ENCODE results near the gene LYZL4. TPM values are rescaled to one million over a fixed set of nuclear protein-coding genes. Genes with fewer than 3 reads are reported as not detected.

The LYZL4 gene
- total and polyA plus RNA-seq, 4 donors = not detected

DNA sequence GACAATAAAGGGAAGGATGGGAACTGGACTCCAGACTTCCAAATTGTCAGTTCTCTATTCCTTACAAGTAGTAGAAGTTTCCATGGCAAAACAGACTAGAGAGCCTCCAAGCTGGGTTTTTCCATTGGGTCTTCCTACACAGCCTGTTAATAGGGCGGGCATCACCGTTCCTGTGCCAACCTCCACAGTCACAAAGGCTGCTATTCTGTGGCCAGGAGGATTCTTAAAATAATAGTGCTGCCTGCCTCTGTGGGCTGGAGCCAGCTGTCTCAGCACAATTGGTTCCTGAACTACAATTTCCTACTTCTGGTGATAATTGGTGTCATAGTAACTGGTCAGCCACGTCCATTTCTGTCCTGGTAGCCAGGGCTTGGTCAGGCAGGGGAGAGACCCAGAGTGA lies 38.6 kb downstream of the LYZL4 start:
- Histone ChIP-seq H3K9ac (ENCODE audit: low read depth in 1 of 2, low read length in 2 of 2) (no peak overlapping the region), H3K36me3 (ENCODE audit: control insufficient read depth in 4 of 4, insufficient read depth in 3 of 4, low read depth in 1 of 4, low read length in 3 of 4) (no peaks in the 10 kb centered on the region), H3K4me3 (ENCODE audit: low read depth in 1 of 3, low read length in 3 of 3) (no peak overlapping the region), H3K9me3 (ENCODE audit: control insufficient read depth in 4 of 4, low read length in 3 of 4) (no peaks in the 10 kb centered on the region), H3K27me3 (ENCODE audit: control insufficient read depth in 4 of 4, insufficient read depth in 4 of 4, low read length in 3 of 4) (no peaks in the 10 kb centered on the region), H3K4me1 (ENCODE audit: control insufficient read depth in 4 of 4, insufficient read depth in 4 of 4, low read length in 3 of 4) (no peaks in the 10 kb centered on the region), H3K27ac (ENCODE audit: low read depth in 1 of 2, low read length in 2 of 2) (no peak overlapping the region)
- WGBS = 71% methylated on average over 3 of the region's 3 CpGs
- no peak for DNase-seq (ENCODE audit: low spot score)
- TF ChIP-seq NR2F2 (IDR thresholded peaks at IDR 0.05) (no peak), HNF4G (IDR thresholded peaks at IDR 0.05) (no peak), TAF1 (conservative IDR thresholded peaks at IDR 0.05) (no peak), YY1 (IDR thresholded peaks at IDR 0.05) (no peak), FOXA1 (IDR thresholded peaks at IDR 0.05) (no peak), GABPA (IDR thresholded peaks at IDR 0.05 in 1 of 2, conservative IDR thresholded peaks at IDR 0.05 in 1 of 2) (no peak), RXRA (IDR thresholded peaks at IDR 0.05) (no peak), JUND (IDR thresholded peaks at IDR 0.05) (no peak), SP1 (IDR thresholded peaks at IDR 0.05) (no peak), HNF4A (conservative IDR thresholded peaks at IDR 0.05) (no peak), RAD21 (IDR thresholded peaks at IDR 0.05) (no peak), EGR1 (IDR thresholded peaks at IDR 0.05; ENCODE audit: low read depth in 2 of 2) (no peak), FOXA2 (IDR thresholded peaks at IDR 0.05) (no peak)
- TF ChIP-seq, protein P1, sequence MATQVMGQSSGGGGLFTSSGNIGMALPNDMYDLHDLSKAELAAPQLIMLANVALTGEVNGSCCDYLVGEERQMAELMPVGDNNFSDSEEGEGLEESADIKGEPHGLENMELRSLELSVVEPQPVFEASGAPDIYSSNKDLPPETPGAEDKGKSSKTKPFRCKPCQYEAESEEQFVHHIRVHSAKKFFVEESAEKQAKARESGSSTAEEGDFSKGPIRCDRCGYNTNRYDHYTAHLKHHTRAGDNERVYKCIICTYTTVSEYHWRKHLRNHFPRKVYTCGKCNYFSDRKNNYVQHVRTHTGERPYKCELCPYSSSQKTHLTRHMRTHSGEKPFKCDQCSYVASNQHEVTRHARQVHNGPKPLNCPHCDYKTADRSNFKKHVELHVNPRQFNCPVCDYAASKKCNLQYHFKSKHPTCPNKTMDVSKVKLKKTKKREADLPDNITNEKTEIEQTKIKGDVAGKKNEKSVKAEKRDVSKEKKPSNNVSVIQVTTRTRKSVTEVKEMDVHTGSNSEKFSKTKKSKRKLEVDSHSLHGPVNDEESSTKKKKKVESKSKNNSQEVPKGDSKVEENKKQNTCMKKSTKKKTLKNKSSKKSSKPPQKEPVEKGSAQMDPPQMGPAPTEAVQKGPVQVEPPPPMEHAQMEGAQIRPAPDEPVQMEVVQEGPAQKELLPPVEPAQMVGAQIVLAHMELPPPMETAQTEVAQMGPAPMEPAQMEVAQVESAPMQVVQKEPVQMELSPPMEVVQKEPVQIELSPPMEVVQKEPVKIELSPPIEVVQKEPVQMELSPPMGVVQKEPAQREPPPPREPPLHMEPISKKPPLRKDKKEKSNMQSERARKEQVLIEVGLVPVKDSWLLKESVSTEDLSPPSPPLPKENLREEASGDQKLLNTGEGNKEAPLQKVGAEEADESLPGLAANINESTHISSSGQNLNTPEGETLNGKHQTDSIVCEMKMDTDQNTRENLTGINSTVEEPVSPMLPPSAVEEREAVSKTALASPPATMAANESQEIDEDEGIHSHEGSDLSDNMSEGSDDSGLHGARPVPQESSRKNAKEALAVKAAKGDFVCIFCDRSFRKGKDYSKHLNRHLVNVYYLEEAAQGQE (IDR thresholded peaks at IDR 0.05) = no peak
- TF ChIP-seq, protein P2, sequence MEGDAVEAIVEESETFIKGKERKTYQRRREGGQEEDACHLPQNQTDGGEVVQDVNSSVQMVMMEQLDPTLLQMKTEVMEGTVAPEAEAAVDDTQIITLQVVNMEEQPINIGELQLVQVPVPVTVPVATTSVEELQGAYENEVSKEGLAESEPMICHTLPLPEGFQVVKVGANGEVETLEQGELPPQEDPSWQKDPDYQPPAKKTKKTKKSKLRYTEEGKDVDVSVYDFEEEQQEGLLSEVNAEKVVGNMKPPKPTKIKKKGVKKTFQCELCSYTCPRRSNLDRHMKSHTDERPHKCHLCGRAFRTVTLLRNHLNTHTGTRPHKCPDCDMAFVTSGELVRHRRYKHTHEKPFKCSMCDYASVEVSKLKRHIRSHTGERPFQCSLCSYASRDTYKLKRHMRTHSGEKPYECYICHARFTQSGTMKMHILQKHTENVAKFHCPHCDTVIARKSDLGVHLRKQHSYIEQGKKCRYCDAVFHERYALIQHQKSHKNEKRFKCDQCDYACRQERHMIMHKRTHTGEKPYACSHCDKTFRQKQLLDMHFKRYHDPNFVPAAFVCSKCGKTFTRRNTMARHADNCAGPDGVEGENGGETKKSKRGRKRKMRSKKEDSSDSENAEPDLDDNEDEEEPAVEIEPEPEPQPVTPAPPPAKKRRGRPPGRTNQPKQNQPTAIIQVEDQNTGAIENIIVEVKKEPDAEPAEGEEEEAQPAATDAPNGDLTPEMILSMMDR (IDR thresholded peaks at IDR 0.05; ENCODE audit: low read depth, low read length, missing input control) = no peak
- TF ChIP-seq, protein P3, sequence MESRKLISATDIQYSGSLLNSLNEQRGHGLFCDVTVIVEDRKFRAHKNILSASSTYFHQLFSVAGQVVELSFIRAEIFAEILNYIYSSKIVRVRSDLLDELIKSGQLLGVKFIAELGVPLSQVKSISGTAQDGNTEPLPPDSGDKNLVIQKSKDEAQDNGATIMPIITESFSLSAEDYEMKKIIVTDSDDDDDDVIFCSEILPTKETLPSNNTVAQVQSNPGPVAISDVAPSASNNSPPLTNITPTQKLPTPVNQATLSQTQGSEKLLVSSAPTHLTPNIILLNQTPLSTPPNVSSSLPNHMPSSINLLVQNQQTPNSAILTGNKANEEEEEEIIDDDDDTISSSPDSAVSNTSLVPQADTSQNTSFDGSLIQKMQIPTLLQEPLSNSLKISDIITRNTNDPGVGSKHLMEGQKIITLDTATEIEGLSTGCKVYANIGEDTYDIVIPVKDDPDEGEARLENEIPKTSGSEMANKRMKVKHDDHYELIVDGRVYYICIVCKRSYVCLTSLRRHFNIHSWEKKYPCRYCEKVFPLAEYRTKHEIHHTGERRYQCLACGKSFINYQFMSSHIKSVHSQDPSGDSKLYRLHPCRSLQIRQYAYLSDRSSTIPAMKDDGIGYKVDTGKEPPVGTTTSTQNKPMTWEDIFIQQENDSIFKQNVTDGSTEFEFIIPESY (IDR thresholded peaks at IDR 0.05) = no peak
- TF ChIP-seq, protein P4, sequence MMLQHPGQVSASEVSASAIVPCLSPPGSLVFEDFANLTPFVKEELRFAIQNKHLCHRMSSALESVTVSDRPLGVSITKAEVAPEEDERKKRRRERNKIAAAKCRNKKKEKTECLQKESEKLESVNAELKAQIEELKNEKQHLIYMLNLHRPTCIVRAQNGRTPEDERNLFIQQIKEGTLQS (IDR thresholded peaks at IDR 0.05) = no peak
- TF ChIP-seq, protein P5, sequence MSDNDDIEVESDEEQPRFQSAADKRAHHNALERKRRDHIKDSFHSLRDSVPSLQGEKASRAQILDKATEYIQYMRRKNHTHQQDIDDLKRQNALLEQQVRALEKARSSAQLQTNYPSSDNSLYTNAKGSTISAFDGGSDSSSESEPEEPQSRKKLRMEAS (IDR thresholded peaks at IDR 0.05) = no peak

Measured in liver (tissue), 9 donors.